Pulmonary artery endothelial cell (primary cell): ENCODE measurements around the gene GPALPP1. TPM values are rescaled to one million over a fixed set of nuclear protein-coding genes. Genes with fewer than 3 reads are reported as not detected.
"Not testable (repeated sequence)": the region's sequence is repeated elsewhere in the genome, so short reads cannot be mapped to it uniquely, and the experiment has no call there.

ENCODE experiments used
- DNase-seq: peaks from one replicate; pipeline ENCODE4 v3.0.0-alpha.2; 2011; ENCODE audit warnings: low read depth, low spot score
- total RNA-seq: library from RNA; depleted of rRNA; stranded (reverse); fragments of >200 nt; gene quantifications from 2 replicates; pipeline ENCODE4 v1.2.3, GENCODE V29; 2014

GPALPP1 gene
- total RNA-seq, 1 donor from 2014 or later, result 30.1 TPM

GRCh38 chr13:45004096-45004495, 14.8 kb downstream of the GPALPP1 start:
- no peak for DNase-seq

GRCh38 chr13:45007225-45007624, 17.9 kb downstream of the GPALPP1 start:
- DNase-seq, result no peak

- no peak for DNase-seq
Observed at GRCh38 chr13:45007823-45008222, 18.5 kb downstream of the GPALPP1 start.

- DNase-seq, result no peak
Observed at GRCh38 chr13:45011198-45011597, 21.9 kb downstream of the GPALPP1 start.

GRCh38 chr13:45015300-45015699, 26.0 kb downstream of the GPALPP1 start:
- peak; percentile 2 for DNase-seq

- DNase-seq, result no peak
Observed at GRCh38 chr13:45016792-45017425, 27.6 kb downstream of the GPALPP1 start.

- not testable (repeated sequence) for DNase-seq
Observed at GRCh38 chr13:45019981-45020380, 30.6 kb downstream of the GPALPP1 start.

- DNase-seq, result no peak
Observed at GRCh38 chr13:45021250-45021649, 31.9 kb downstream of the GPALPP1 start.

GRCh38 chr13:45024847-45025246, 35.5 kb downstream of the GPALPP1 start:
- no peak for DNase-seq

GRCh38 chr13:45034342-45034741, 45.0 kb downstream of the GPALPP1 start:
- no peak for DNase-seq

GRCh38 chr13:45036206-45036605, 46.9 kb downstream of the GPALPP1 start:
- DNase-seq, result no peak

- no peak for DNase-seq
Observed at GRCh38 chr13:45040173-45040572, 50.8 kb downstream of the GPALPP1 start.

- DNase-seq, result no peak
Observed at GRCh38 chr13:45040622-45041021, 51.3 kb downstream of the GPALPP1 start.

GRCh38 chr13:45042539-45042938, 53.2 kb downstream of the GPALPP1 start:
- no peak for DNase-seq

GRCh38 chr13:45046445-45046844, 57.1 kb downstream of the GPALPP1 start:
- no peak for DNase-seq

- peak; percentile 50 for DNase-seq
Observed at GRCh38 chr13:45047394-45048310, 58.3 kb downstream of the GPALPP1 start.

GRCh38 chr13:45048890-45049407, 59.6 kb downstream of the GPALPP1 start:
- no peak for DNase-seq

- DNase-seq, result no peak
Observed at GRCh38 chr13:45049478-45049877, 60.1 kb downstream of the GPALPP1 start.

GRCh38 chr13:45051315-45051714, 62.0 kb downstream of the GPALPP1 start:
- DNase-seq, result no peak

GRCh38 chr13:45055198-45055901, 66.0 kb downstream of the GPALPP1 start:
- DNase-seq, result no peak

- DNase-seq, result no peak
Observed at GRCh38 chr13:45055902-45056648, 66.7 kb downstream of the GPALPP1 start.
